ENCODE data around the gene KDM2A.

KDM2A gene

GRCh38 chr11:67251841-67252240 lies 132.8 kb downstream of the KDM2A start:
- H3K4me3 ChIP-seq (replicated peaks; ENCODE audit: insufficient read depth, low read length) = no peak overlapping the region
- H3K27me3 ChIP-seq (ENCODE audit: insufficient read depth, poor library complexity, severe bottlenecking) = no peaks in the 10 kb centered on the region
- DNase-seq (ENCODE audit: low read depth in 1 of 2, low spot score in 1 of 2) = no peak
- no peak for TF ChIP-seq POLR2AphosphoS5 (IDR thresholded peaks at IDR 0.05; ENCODE audit: low read depth)
- TF ChIP-seq, protein P1, sequence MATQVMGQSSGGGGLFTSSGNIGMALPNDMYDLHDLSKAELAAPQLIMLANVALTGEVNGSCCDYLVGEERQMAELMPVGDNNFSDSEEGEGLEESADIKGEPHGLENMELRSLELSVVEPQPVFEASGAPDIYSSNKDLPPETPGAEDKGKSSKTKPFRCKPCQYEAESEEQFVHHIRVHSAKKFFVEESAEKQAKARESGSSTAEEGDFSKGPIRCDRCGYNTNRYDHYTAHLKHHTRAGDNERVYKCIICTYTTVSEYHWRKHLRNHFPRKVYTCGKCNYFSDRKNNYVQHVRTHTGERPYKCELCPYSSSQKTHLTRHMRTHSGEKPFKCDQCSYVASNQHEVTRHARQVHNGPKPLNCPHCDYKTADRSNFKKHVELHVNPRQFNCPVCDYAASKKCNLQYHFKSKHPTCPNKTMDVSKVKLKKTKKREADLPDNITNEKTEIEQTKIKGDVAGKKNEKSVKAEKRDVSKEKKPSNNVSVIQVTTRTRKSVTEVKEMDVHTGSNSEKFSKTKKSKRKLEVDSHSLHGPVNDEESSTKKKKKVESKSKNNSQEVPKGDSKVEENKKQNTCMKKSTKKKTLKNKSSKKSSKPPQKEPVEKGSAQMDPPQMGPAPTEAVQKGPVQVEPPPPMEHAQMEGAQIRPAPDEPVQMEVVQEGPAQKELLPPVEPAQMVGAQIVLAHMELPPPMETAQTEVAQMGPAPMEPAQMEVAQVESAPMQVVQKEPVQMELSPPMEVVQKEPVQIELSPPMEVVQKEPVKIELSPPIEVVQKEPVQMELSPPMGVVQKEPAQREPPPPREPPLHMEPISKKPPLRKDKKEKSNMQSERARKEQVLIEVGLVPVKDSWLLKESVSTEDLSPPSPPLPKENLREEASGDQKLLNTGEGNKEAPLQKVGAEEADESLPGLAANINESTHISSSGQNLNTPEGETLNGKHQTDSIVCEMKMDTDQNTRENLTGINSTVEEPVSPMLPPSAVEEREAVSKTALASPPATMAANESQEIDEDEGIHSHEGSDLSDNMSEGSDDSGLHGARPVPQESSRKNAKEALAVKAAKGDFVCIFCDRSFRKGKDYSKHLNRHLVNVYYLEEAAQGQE (IDR thresholded peaks at IDR 0.05; ENCODE audit: insufficient replicate concordance, low read depth) = no peak
- TF ChIP-seq GABPA (IDR thresholded peaks at IDR 0.05; ENCODE audit: low read depth) = no peak
- TF ChIP-seq SPI1 (IDR thresholded peaks at IDR 0.05; ENCODE audit: borderline replicate concordance, low read depth) = no peak
- TF ChIP-seq, protein P2, sequence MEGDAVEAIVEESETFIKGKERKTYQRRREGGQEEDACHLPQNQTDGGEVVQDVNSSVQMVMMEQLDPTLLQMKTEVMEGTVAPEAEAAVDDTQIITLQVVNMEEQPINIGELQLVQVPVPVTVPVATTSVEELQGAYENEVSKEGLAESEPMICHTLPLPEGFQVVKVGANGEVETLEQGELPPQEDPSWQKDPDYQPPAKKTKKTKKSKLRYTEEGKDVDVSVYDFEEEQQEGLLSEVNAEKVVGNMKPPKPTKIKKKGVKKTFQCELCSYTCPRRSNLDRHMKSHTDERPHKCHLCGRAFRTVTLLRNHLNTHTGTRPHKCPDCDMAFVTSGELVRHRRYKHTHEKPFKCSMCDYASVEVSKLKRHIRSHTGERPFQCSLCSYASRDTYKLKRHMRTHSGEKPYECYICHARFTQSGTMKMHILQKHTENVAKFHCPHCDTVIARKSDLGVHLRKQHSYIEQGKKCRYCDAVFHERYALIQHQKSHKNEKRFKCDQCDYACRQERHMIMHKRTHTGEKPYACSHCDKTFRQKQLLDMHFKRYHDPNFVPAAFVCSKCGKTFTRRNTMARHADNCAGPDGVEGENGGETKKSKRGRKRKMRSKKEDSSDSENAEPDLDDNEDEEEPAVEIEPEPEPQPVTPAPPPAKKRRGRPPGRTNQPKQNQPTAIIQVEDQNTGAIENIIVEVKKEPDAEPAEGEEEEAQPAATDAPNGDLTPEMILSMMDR (IDR thresholded peaks at IDR 0.05; ENCODE audit: insufficient read depth, low read length) = no peak
- H3K27ac ChIP-seq (replicated peaks) = no peak overlapping the region

GRCh38 chr11:67252831-67253239 lies 133.8 kb downstream of the KDM2A start:
- TF ChIP-seq, protein P1 (IDR thresholded peaks at IDR 0.05; ENCODE audit: insufficient replicate concordance, low read depth) = no peak
- TF ChIP-seq, protein P2 (IDR thresholded peaks at IDR 0.05; ENCODE audit: insufficient read depth, low read length) = peak; percentile 37
- peak; percentile 50 for TF ChIP-seq POLR2AphosphoS5 (IDR thresholded peaks at IDR 0.05; ENCODE audit: low read depth)
- peak in 1 of 2 experiments; percentile 53 for DNase-seq (ENCODE audit: low read depth in 1 of 2, low spot score in 1 of 2)
- H3K4me3 ChIP-seq (replicated peaks; ENCODE audit: insufficient read depth, low read length) = no peak overlapping the region
- H3K27me3 ChIP-seq (ENCODE audit: insufficient read depth, poor library complexity, severe bottlenecking) = no peaks in the 10 kb centered on the region
- H3K27ac ChIP-seq (replicated peaks) = no peak overlapping the region

DNA sequence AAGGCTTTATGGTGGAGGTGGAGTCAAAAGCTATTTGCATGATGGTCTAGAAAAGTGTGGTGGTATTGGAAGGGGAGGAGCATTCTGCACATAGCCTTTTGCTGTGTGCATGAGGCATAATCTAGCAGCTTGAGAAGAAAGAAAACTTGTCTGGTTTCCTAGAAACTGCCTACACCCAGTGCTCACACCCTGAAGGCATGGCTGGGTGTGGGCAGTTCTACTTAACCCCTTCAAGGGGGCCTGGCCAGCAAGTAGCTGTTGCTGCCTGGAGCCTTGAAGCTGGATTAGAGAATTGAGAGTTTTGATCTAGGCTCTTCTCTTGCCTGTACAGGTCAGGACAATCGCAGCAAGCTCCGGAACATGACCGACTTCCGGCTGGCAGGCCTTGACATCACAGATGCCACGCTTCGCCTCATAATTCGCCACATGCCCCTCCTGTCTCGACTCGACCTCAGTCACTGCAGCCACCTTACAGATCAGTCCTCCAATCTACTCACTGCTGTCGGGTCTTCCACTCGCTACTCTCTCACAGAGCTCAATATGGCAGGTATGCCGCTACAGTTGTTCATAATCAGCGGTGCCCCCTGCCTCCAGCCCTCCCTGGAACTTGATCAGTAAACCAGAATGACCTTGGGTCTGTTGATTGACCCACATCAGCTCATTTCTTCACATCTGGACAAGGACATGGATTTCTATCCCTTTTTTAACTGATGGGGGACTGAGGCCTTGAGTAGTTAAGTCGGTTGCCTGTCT lies 135.0 kb downstream of the KDM2A start:
- Histone ChIP-seq H3K27me3 (ENCODE audit: insufficient read depth, poor library complexity, severe bottlenecking) (no peaks in the 10 kb centered on the region), H3K4me3 (replicated peaks; ENCODE audit: insufficient read depth, low read length) (no peak overlapping the region), H3K27ac (replicated peaks) (no peak overlapping the region)
- TF ChIP-seq, protein P2 (IDR thresholded peaks at IDR 0.05; ENCODE audit: insufficient read depth, low read length) = no peak
- no peak for TF ChIP-seq POLR2AphosphoS5 (IDR thresholded peaks at IDR 0.05; ENCODE audit: low read depth)
- TF ChIP-seq GABPA (IDR thresholded peaks at IDR 0.05; ENCODE audit: low read depth) = no peak
- TF ChIP-seq SPI1 (IDR thresholded peaks at IDR 0.05; ENCODE audit: borderline replicate concordance, low read depth) = no peak
- TF ChIP-seq, protein P1 (IDR thresholded peaks at IDR 0.05; ENCODE audit: insufficient replicate concordance, low read depth) = no peak
- DNase-seq (ENCODE audit: low read depth in 1 of 2, low spot score in 1 of 2) = no peak

All from HL-60 (cell line).